Body of pancreas (tissue), 4 donors: Measurements from ENCODE around the gene DDIT4L.

ENCODE experiments used
- CTCF ChIP-seq, 7 experiments: fragments of 450-650 bp in 4 of 7; fragments of 200-600 bp in 3 of 7; sonication (generic) in 3 of 7; IDR thresholded peaks; one replicate each; pipeline ENCODE4 v1.5.1; 2016 to 2019; ENCODE audit warnings: antibody characterized with exemption in 7 of 7
- POLR2A ChIP-seq, 3 donors: fragments of 450-650 bp; IDR thresholded peaks; one replicate each; pipeline ENCODE4 v1.6.1; 2016; ENCODE audit warnings: antibody characterized with exemption in 3 of 3, mild to moderate bottlenecking in 2 of 3

- TF ChIP-seq POLR2A (IDR thresholded peaks at IDR 0.05) (no peak), CTCF (IDR thresholded peaks at IDR 0.05) (no peak)
These were observed 15.3 kb downstream of the DDIT4L start for GRCh38 chr4:100174985-100175383.
